ENCODE measurements around the gene CEACAM16.
"Not testable (repeated sequence)": the region's sequence is repeated elsewhere in the genome, so short reads cannot be mapped to it uniquely, and the experiment has no call there.

CEACAM16 gene

GRCh38 chr19:44705502-44706010 lies 6.6 kb downstream of the CEACAM16 start:
- no peak for DNase-seq

GRCh38 chr19:44706506-44707236 lies 7.7 kb downstream of the CEACAM16 start:
- no peak for DNase-seq

GRCh38 chr19:44707794-44708193 lies 8.8 kb downstream of the CEACAM16 start:
- DNase-seq = no peak

GRCh38 chr19:44708940-44709339 lies 10.0 kb downstream of the CEACAM16 start:
- DNase-seq = no peak

- not testable (repeated sequence) for DNase-seq
These were observed 10.7 kb downstream of the CEACAM16 start for GRCh38 chr19:44709434-44710266.

- DNase-seq = no peak
These were observed 11.5 kb downstream of the CEACAM16 start for GRCh38 chr19:44710483-44710882.

- peak in 1 of 2 experiments; percentile 4 for DNase-seq
These were observed 14.0 kb downstream of the CEACAM16 start for GRCh38 chr19:44712864-44713515.

- DNase-seq = no peak
These were observed 15.7 kb downstream of the CEACAM16 start for GRCh38 chr19:44714597-44715169.

- DNase-seq = no peak
These were observed 18.7 kb downstream of the CEACAM16 start for GRCh38 chr19:44717603-44718002.

- DNase-seq = no peak
These were observed 19.7 kb downstream of the CEACAM16 start for GRCh38 chr19:44718441-44719261.

- no peak for DNase-seq
These were observed 20.3 kb downstream of the CEACAM16 start for GRCh38 chr19:44719262-44719701.

GRCh38 chr19:44720396-44720795 lies 21.4 kb downstream of the CEACAM16 start:
- not testable (repeated sequence) for DNase-seq

- no peak for DNase-seq
These were observed 22.0 kb downstream of the CEACAM16 start for GRCh38 chr19:44720945-44721344.

- not testable (repeated sequence) for DNase-seq
These were observed 22.4 kb downstream of the CEACAM16 start for GRCh38 chr19:44721369-44721768.

GRCh38 chr19:44722131-44723121 lies 23.5 kb downstream of the CEACAM16 start:
- DNase-seq = no peak

GRCh38 chr19:44723299-44723951 lies 24.5 kb downstream of the CEACAM16 start:
- no peak for DNase-seq

- DNase-seq = peak in 1 of 2 experiments; percentile 62
These were observed 25.0 kb downstream of the CEACAM16 start for GRCh38 chr19:44723952-44724319.

- DNase-seq = no peak
These were observed 26.3 kb downstream of the CEACAM16 start for GRCh38 chr19:44725251-44725650.

- no peak for DNase-seq
These were observed 26.7 kb downstream of the CEACAM16 start for GRCh38 chr19:44725684-44726083.

- no peak for DNase-seq
These were observed 27.5 kb downstream of the CEACAM16 start for GRCh38 chr19:44726465-44726864.

Data from NCI-H524 (cell line).